H1 (cell line): ENCODE data around the gene BSN. TPM values are rescaled to one million over a fixed set of nuclear protein-coding genes. Genes with fewer than 3 reads are reported as not detected.

Source experiments
- CTCF ChIA-PET: fragments of 300-600 bp; sonication (Branson Sonifier 250); formaldehyde crosslinking; loops from one replicate; lab custom pipeline; 2021; ENCODE audit not compliant: partially characterized antibody; lab: Charles Lee
- POLR2A ChIA-PET: fragments of 300-600 bp; sonication (Branson Sonifier 250); formaldehyde crosslinking; loops from one replicate; lab custom pipeline; 2021; ENCODE audit warnings: inconsistent platforms; ENCODE audit not compliant: partially characterized antibody; lab: Charles Lee
- DNase-seq, 2 experiments: peaks; one replicate each; pipeline versions ENCODE4 v3.0.0 to v3.0.0-alpha.2; 2010 to 2022; ENCODE audit warnings: low spot score in 2 of 2, low read depth in 1 of 2, mixed read lengths in 1 of 2
- FAIRE-seq: peaks from 2 replicates; lab custom pipeline; 2011; peaks lifted over from hg19 to GRCh38; lab: Jason Lieb, UNC
- H2AFZ ChIP-seq: 2 replicates; pipeline ENCODE4 v1.8.1; 2012; ENCODE audit warnings: low read length, inconsistent platforms
- H2AK5ac ChIP-seq: 2 replicates; pipeline ENCODE4 v1.6.1; 2013; ENCODE audit warnings: low read depth, low read length
- H2BK120ac ChIP-seq: replicated peaks from 2 replicates; pipeline ENCODE3; 2013; ENCODE audit warnings: low read depth, low read length, inconsistent platforms
- H2BK12ac ChIP-seq: 2 replicates; pipeline ENCODE4 v1.6.1; 2013; ENCODE audit warnings: low read depth, low read length
- H2BK15ac ChIP-seq: 2 replicates; pipeline ENCODE4 v1.6.1; 2013; ENCODE audit warnings: low read length
- H2BK20ac ChIP-seq: 2 replicates; pipeline ENCODE4 v1.6.1; 2013; ENCODE audit warnings: low read length
- H2BK5ac ChIP-seq: 2 replicates; pipeline ENCODE4 v1.6.1; 2013; ENCODE audit warnings: low read depth, low read length
- H3K14ac ChIP-seq: 2 replicates; pipeline ENCODE4 v1.6.1; 2013; ENCODE audit warnings: inconsistent platforms; ENCODE audit not compliant: insufficient read length
- H3K18ac ChIP-seq: 2 replicates; pipeline ENCODE4 v1.6.1; 2013; ENCODE audit warnings: low read length; ENCODE audit errors: extremely low read depth
- H3K23ac ChIP-seq: 2 replicates; pipeline ENCODE4 v1.6.1; 2013; ENCODE audit warnings: inconsistent platforms; ENCODE audit not compliant: insufficient read length
- H3K23me2 ChIP-seq: 2 replicates; pipeline ENCODE4 v1.6.1; 2013; ENCODE audit warnings: low read depth, low read length
- H3K27ac ChIP-seq: 2 replicates; pipeline ENCODE4 v1.6.1; 2011; ENCODE audit warnings: low read depth, low read length, inconsistent platforms
- H3K27me3 ChIP-seq, 4 experiments: replicated peaks in 1 of 4; 1 replicate in 1 of 4; 2 replicates in 3 of 4; pipeline versions ENCODE4 v1.6.1 to v1.8.1; 2011 to 2013; ENCODE audit warnings: low read length in 3 of 4, mild to moderate bottlenecking in 3 of 4, inconsistent platforms in 2 of 4, mixed read lengths in 2 of 4, moderate library complexity in 1 of 4; ENCODE audit not compliant: control insufficient read depth in 3 of 4, insufficient read depth in 3 of 4; ENCODE audit errors: extremely low read depth in 1 of 4
- H3K36me3 ChIP-seq, 4 experiments: 2 replicates each; pipeline versions ENCODE4 v1.6.1 to v1.8.1; 2011 to 2013; ENCODE audit warnings: mild to moderate bottlenecking in 4 of 4, low read length in 3 of 4, moderate library complexity in 2 of 4, control low read depth in 1 of 4, inconsistent platforms in 1 of 4; ENCODE audit not compliant: insufficient read depth in 4 of 4, control insufficient read depth in 2 of 4
- H3K4ac ChIP-seq: replicated peaks from 2 replicates; pipeline ENCODE3; 2013; ENCODE audit warnings: low read length, low read depth, mixed read lengths, inconsistent platforms; ENCODE audit not compliant: insufficient read length
- H3K4me1 ChIP-seq, 4 experiments: replicated peaks in 1 of 4; 1 replicate in 1 of 4; 2 replicates in 3 of 4; pipeline versions ENCODE4 v1.6.1 to v1.8.1; 2011 to 2013; ENCODE audit warnings: low read length in 3 of 4, inconsistent platforms in 2 of 4, mixed read lengths in 1 of 4; ENCODE audit not compliant: insufficient read depth in 4 of 4, control insufficient read depth in 3 of 4
- H3K4me2 ChIP-seq, 2 experiments: 2 replicates each; pipeline versions ENCODE4 v1.6.1 to v1.8.1; 2011 to 2013; ENCODE audit warnings: low read depth in 2 of 2, low read length in 2 of 2, control low read depth in 1 of 2, inconsistent platforms in 1 of 2, mild to moderate bottlenecking in 1 of 2; ENCODE audit not compliant: insufficient read depth in 1 of 2
- H3K4me3 ChIP-seq, 4 experiments: fragments of 200-600, 300-600 bp in 1 of 4; sonication (generic), shearing (Covaris generic), sonication (Bioruptor Twin) in 1 of 4; 2 replicates each; pipeline versions ENCODE4 v1.5.1 to v1.8.1; 2011 to 2016; ENCODE audit warnings: low read length in 4 of 4, low read depth in 3 of 4, control low read depth in 2 of 4, inconsistent platforms in 2 of 4, mild to moderate bottlenecking in 2 of 4, mixed read lengths in 1 of 4, moderate library complexity in 1 of 4; ENCODE audit not compliant: insufficient read depth in 2 of 4; ENCODE audit errors: extremely low read depth in 1 of 4
- H3K56ac ChIP-seq: replicated peaks from 2 replicates; pipeline ENCODE3; 2013; ENCODE audit warnings: low read depth, mild to moderate bottlenecking, mixed read lengths, low read length, inconsistent platforms; ENCODE audit not compliant: insufficient read length
- H3K79me1 ChIP-seq: 2 replicates; pipeline ENCODE4 v1.6.1; 2013; ENCODE audit warnings: low read depth, low read length, control low read depth
- H3K79me2 ChIP-seq, 2 experiments: 2 replicates each; pipeline versions ENCODE4 v1.6.1 to v1.8.1; 2012 to 2013; ENCODE audit warnings: low read length in 2 of 2, mild to moderate bottlenecking in 2 of 2, inconsistent platforms in 1 of 2; ENCODE audit not compliant: insufficient read depth in 2 of 2, control insufficient read depth in 1 of 2
- H3K9ac ChIP-seq, 4 experiments: replicated peaks in 1 of 4; 1 replicate in 1 of 4; 2 replicates in 3 of 4; pipeline versions ENCODE4 v1.6.1 to v1.8.1; 2011 to 2013; ENCODE audit warnings: low read depth in 3 of 4, low read length in 3 of 4, control low read depth in 2 of 4, mild to moderate bottlenecking in 2 of 4, moderate library complexity in 2 of 4, inconsistent platforms in 1 of 4; ENCODE audit errors: extremely low read depth in 1 of 4
- H3K9me3 ChIP-seq, 2 experiments: 2 replicates each; pipeline versions ENCODE4 v1.6.1 to v1.8.1; 2012 to 2013; ENCODE audit warnings: mild to moderate bottlenecking in 2 of 2, moderate library complexity in 2 of 2, control low read depth in 1 of 2, inconsistent platforms in 1 of 2, low read depth in 1 of 2, low read length in 1 of 2, mixed read lengths in 1 of 2; ENCODE audit not compliant: insufficient read depth in 2 of 2
- H4K20me1 ChIP-seq, 2 experiments: replicated peaks in 1 of 2; 2 replicates each; pipeline versions ENCODE3 to v1.8.1; 2011 to 2013; ENCODE audit warnings: inconsistent platforms in 2 of 2, low read length in 2 of 2, mild to moderate bottlenecking in 1 of 2; ENCODE audit not compliant: insufficient read depth in 2 of 2, control insufficient read depth in 1 of 2
- H4K5ac ChIP-seq: 2 replicates; pipeline ENCODE4 v1.6.1; 2013; ENCODE audit warnings: low read length, low read depth, mixed read lengths, inconsistent platforms; ENCODE audit not compliant: insufficient read length
- H4K8ac ChIP-seq: 2 replicates; pipeline ENCODE4 v1.8.0; 2013; ENCODE audit warnings: mild to moderate bottlenecking, moderate library complexity, low read length, inconsistent platforms; ENCODE audit not compliant: insufficient read depth; ENCODE audit errors: extremely low read depth
- H4K91ac ChIP-seq: replicated peaks from 2 replicates; pipeline ENCODE3; 2013; ENCODE audit warnings: low read length, mixed read lengths, inconsistent platforms; ENCODE audit not compliant: insufficient read length
- BACH1 ChIP-seq: IDR thresholded peaks from 2 replicates; pipeline ENCODE4 v1.6.1; 2012; ENCODE audit warnings: low read length, improper control_type of control experiment
- CBX5 ChIP-seq: fragments of 300-800, 300-1000 bp; sonication (generic); IDR thresholded peaks from 2 replicates; pipeline ENCODE4 v1.7.1; 2016; ENCODE audit warnings: antibody characterized with exemption, low read length, low read depth
- EGR1 ChIP-seq: IDR thresholded peaks from 2 replicates; pipeline ENCODE4 v1.6.1; 2011; ENCODE audit warnings: low read depth, low read length, borderline replicate concordance
- HDAC6 ChIP-seq: IDR thresholded peaks from one replicate; pipeline ENCODE4 v1.7.1; 2012; ENCODE audit warnings: low read depth, mild to moderate bottlenecking, inconsistent platforms, low read length, moderate library complexity
- KDM4A ChIP-seq: IDR thresholded peaks from one replicate; pipeline ENCODE4 v1.7.1; 2012; ENCODE audit warnings: low read depth, mild to moderate bottlenecking, moderate library complexity, low read length, inconsistent platforms; ENCODE audit not compliant: severe bottlenecking
- NRF1 ChIP-seq: IDR thresholded peaks from 2 replicates; pipeline ENCODE4 v1.6.1; 2011; ENCODE audit warnings: mild to moderate bottlenecking, low read depth, low read length, improper control_type of control experiment
- SIX5 ChIP-seq: IDR thresholded peaks from 2 replicates; pipeline ENCODE4 v1.6.1; 2011; ENCODE audit warnings: mild to moderate bottlenecking, low read depth, low read length
- SP1 ChIP-seq: IDR thresholded peaks from 2 replicates; pipeline ENCODE4 v1.6.1; 2011; ENCODE audit warnings: low read depth, low read length
- SRF ChIP-seq: IDR thresholded peaks from 2 replicates; pipeline ENCODE4 v1.6.1; 2011; ENCODE audit warnings: mild to moderate bottlenecking, low read depth, low read length, moderate library complexity
- TAF7 ChIP-seq: optimal IDR thresholded peaks from 2 replicates; pipeline ENCODE3; 2011; ENCODE audit warnings: low read depth, mild to moderate bottlenecking, inconsistent platforms, low read length, moderate library complexity, borderline replicate concordance
- TBP ChIP-seq: IDR thresholded peaks from 2 replicates; pipeline ENCODE4 v1.6.1; 2011; ENCODE audit warnings: low read depth, low read length, improper control_type of control experiment
- ZNF274 ChIP-seq: IDR thresholded peaks from 2 replicates; pipeline ENCODE4 v1.7.0; 2012; ENCODE audit warnings: low read length, borderline replicate concordance; ENCODE audit errors: extremely low read depth
- WGBS, 2 experiments: shearing (Covaris generic) in 1 of 2; methylation state at CpG; one replicate each; pipeline versions ENCODE4 v1.1.6 to v1.1.7; 2013 to 2015; ENCODE audit warnings: low lambda C conversion rate in 2 of 2, mixed read lengths in 2 of 2, inconsistent platforms in 1 of 2, low coverage in 1 of 2, missing lambda C conversion rate in 1 of 2; ENCODE audit not compliant: insufficient replicate concordance in 2 of 2, insufficient coverage in 1 of 2, insufficient read length in 1 of 2; ENCODE audit errors: extremely low coverage in 1 of 2, missing lambda C conversion rate in 1 of 2; 5-methylcytosine and 5-hydroxymethylcytosine counted together
- polyA plus RNA-seq, 7 experiments: library from polyadenylated mRNA; depleted of rRNA in 3 of 7; stranded (reverse) in 5 of 7; unstranded in 2 of 7; fragments of >200 nt in 5 of 7; fragments of 200-250 nt in 2 of 7; gene quantifications; 1 replicate in 5 of 7; 2 replicates in 1 of 7; 4 replicates in 1 of 7; pipeline versions ENCODE4 v1.2.1 to v1.2.3, GENCODE V29; 2011 to 2013; ENCODE audit warnings: missing spikeins in 2 of 7, mixed read lengths in 2 of 7
- total RNA-seq: library from RNA; stranded (reverse); fragmentation: NEBNext Ultra II Directional; extraction: Animal tissue kit (Norgen Biotek cat#: 25700); gene quantifications from 2 replicates; pipeline ENCODE4 v1.2.1, GENCODE V29; 2021
- TF ChIP-seq, protein P1 (sequence below): IDR thresholded peaks from 2 replicates; pipeline ENCODE4 v1.6.1; 2012; ENCODE audit warnings: inconsistent platforms
- TF ChIP-seq, protein P2 (sequence below): IDR thresholded peaks from 2 replicates; pipeline ENCODE4 v1.6.1; 2011; ENCODE audit warnings: low read depth, mild to moderate bottlenecking, low read length; ENCODE audit not compliant: insufficient read depth

BSN gene
- total and polyA plus RNA-seq, 2 of the 8 experiments (the other 6 are each of a cell fraction or from before 2014, with no cell fraction given): 0.60 to 3.0 TPM

DNA sequence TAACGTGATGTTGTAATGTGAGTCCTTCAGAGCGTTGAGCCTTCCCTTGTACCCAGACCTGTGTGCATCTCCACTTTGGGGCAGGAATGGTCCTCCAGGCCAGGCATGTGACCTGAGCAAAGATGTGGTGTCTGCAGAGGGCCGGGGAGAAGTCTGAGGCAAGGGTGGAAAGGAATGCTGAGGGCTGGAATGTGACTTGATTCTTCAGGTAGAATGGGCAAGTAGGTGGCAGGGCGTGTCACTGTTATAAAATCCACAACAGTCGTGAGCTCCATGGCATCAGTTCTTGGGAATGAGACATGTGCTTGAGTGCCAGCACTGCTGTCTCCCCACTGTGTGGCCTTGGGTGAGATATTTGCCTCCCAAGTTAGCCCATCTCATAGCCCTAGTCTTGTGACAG lies 24.0 kb upstream of the BSN start:
- H3K79me1 ChIP-seq: peaks cover 4% of the 10 kb centered on the region; the same call in 1 of the 2 replicates
- TF ChIP-seq KDM4A (no peak), SP1 (no peak), TBP (no peak), SRF (no peak), ZNF274 (no peak), BACH1 (no peak), CBX5 (no peak), HDAC6 (no peak), EGR1 (no peak), SIX5 (no peak), TAF7 (no peak), NRF1 (no peak)
- TF ChIP-seq, protein P1, sequence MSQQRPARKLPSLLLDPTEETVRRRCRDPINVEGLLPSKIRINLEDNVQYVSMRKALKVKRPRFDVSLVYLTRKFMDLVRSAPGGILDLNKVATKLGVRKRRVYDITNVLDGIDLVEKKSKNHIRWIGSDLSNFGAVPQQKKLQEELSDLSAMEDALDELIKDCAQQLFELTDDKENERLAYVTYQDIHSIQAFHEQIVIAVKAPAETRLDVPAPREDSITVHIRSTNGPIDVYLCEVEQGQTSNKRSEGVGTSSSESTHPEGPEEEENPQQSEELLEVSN: no peak
- TF ChIP-seq, protein P2, sequence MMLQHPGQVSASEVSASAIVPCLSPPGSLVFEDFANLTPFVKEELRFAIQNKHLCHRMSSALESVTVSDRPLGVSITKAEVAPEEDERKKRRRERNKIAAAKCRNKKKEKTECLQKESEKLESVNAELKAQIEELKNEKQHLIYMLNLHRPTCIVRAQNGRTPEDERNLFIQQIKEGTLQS: no peak

More for the DNA sequence above, 24.0 kb upstream of the BSN start:
- Histone ChIP-seq H4K91ac (no peak overlapping the region), H2AK5ac (no peak overlapping the region), H3K4me3 (no peak overlapping the region), H2BK120ac (no peak overlapping the region), H3K27me3 (no peaks in the 10 kb centered on the region), H3K14ac (no peak overlapping the region), H2BK15ac (no peak overlapping the region), H3K27ac (no peak overlapping the region), H4K8ac (no peak overlapping the region), H3K9me3 (no peaks in the 10 kb centered on the region), H3K4ac (no peak overlapping the region), H2BK5ac (no peak overlapping the region), H3K23me2 (no peaks in the 10 kb centered on the region), H3K56ac (no peak overlapping the region), H3K4me1 (peaks cover 0 to 8% (median 4%) of the 10 kb centered on the region in 4 experiments; a peak in 6 of 7 replicates), H3K79me2 (peaks cover 0 to 7% of the 10 kb centered on the region in 2 experiments; a peak in 1 of 4 replicates), H3K36me3 (peaks cover 14 to 29% (median 22%) of the 10 kb centered on the region in 4 experiments), H2BK20ac (no peak overlapping the region), H3K23ac (no peak overlapping the region), H3K4me2 (no peak overlapping the region), H4K5ac (no peak overlapping the region), H2AFZ (no peak overlapping the region), H3K18ac (no peak overlapping the region), H4K20me1 (peaks cover 2 to 11% of the 10 kb centered on the region in 2 experiments), H3K9ac (no peak overlapping the region), H2BK12ac (no peak overlapping the region)
- FAIRE-seq (no peak), DNase-seq (no peak)
- whole genome bisulfite sequencing, 2 experiments: 90% methylated on average over 5 of the region's 5 CpGs; no CpG with 5 or more reads in 1 of the 2 experiments
- CTCF ChIA-PET: interaction anchor here (1.0 to 2.5 kb wide), 5 partner anchors 10 to 171 kb away, joined by 3 to 8 read pairs (median 5); no protein-coding TSS in a partner anchor
- POLR2A ChIA-PET: no interaction called here
